ENCODE results near the gene NPLOC4.

DNA sequence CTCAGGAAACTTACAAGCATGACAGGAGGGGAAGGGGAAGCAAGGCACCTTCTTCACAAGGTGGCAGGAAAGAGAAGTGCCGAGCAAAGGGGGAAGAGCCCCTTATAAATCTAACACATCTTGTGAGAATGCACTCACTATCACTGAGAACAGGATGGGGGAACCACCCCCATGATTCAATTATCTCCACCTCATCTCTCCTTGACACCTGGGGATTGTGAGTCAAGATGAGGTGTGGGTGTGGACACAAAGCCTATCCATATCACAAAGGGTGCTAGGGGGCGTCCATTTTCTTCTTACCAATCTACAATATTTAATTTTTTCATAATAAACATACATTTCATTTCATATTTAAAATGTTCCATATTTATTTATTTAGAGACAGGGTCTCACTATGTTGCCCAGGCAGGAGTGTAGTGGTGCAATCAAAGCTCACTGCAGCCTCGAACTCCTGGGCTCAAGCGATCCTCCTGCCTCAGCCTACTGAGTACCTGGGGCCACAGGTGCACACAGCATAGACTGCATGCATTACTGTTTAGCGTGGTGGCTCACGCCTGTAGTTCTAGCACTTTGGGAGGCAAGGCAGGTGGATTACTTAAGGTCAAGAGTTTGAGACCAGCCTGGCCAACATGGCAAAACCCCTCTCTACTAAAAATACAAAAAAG, 58.2 kb downstream of the NPLOC4 start:
- TF ChIP-seq CTCF (IDR thresholded peaks at IDR 0.05) (no peak), EZH2 (IDR thresholded peaks at IDR 0.05; ENCODE audit: borderline replicate concordance, insufficient read depth, low read depth, low read length, poor library complexity, severe bottlenecking) (no peak)
